SHP77 (cell line): ENCODE data around the gene ENAH.
"Not testable (repeated sequence)": the region's sequence is repeated elsewhere in the genome, so short reads cannot be mapped to it uniquely, and the experiment has no call there.

ENCODE experiments used
- DNase-seq, 2 experiments: peaks; one replicate each; lab custom pipeline; 2025; lab: John Stamatoyannopoulos, UW

ENAH gene

DNA sequence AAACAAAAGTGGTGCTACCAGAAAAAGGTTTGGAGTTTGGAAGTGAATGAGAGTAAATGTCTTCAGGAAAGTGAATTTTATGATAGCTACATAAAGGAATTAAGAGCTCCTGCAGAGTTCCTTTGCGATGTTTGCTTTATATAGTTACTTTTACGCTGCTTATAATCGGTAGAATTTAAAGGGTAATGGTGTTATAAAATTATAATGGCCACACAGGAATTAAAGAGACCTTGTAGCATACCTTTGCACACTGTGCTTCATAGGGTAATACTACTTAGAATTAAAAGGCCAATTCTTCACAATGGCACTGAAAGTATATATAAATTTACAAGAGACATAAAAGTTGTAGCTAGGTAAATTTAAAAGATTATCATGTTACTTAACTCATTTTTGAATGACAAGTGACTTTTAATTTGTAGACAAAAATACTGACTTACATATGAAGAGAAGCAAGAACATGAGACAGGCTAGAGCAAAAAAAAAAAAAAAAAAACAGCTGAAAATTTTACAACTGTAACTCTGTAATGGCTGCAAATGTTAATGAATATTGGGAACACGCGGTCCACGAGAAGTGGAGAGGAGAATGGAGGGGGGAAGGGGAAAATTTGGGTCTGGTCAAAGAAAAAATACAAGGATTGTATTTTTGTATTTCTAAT lies 159.2 kb downstream of the ENAH start:
- DNase-seq: no peak

DNA sequence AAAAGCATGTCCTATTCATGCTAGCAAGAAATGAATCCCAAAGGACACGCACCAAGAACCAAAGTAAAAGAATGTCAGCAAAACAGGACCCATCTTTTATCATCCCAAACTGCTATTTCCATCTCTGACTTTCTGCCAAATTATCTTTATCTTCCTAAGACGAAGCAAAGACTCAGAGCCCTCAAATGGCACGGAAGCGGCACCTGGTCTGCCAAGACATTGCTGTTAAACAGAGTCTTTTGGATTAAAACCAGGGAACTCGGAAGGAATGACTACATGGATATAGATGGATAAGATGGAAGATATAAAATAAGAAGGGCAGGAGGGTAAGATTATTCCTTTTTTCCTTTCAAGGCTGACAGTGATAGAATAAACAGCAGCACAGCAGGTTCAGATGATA lies 164.2 kb downstream of the ENAH start:
- DNase-seq: no peak

DNA sequence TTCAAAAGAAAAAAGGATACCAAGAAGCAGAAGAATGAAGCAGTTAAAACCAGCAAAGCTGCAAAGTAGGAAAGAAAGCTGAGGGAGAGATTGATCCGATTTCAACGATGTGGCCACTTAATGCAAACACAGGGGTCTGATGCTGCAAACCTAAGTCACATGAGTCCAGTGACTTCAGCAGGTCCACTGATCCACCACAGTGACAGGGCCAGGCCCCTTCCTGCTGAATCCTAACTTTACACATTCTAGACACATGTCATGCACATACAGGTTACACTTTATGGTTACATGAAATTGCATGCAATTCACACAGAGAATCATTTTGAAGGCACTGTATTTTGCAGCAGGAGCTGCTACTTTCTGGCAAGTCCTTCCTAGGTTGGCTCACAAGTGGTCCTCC lies 166.1 kb downstream of the ENAH start:
- no peak for DNase-seq

DNA sequence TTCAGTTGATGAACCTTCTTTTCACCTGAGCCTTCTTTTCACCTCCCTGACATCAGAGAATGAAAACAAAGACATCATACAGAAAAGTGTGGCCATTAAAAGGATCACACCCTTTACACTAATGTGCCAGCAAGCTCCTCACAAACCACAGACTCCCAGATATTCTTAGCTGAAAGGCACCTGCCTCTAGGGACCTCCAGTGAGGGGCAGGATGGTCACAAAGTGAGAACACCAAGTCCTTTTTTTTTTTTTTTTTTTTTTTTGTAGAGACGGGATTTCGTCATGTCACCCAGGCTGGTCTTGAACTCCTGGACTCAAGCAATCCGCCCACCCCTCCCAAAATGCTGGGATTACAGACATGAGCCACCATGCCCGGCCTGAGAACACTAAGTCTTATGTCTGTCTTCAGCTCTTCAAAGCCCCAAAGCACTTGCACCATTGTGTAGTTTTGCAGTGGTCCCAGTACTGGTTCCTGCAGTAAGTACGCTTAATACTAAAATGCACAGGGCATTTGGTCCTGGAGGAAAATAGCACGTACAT lies 166.9 kb downstream of the ENAH start:
- no peak for DNase-seq

DNA sequence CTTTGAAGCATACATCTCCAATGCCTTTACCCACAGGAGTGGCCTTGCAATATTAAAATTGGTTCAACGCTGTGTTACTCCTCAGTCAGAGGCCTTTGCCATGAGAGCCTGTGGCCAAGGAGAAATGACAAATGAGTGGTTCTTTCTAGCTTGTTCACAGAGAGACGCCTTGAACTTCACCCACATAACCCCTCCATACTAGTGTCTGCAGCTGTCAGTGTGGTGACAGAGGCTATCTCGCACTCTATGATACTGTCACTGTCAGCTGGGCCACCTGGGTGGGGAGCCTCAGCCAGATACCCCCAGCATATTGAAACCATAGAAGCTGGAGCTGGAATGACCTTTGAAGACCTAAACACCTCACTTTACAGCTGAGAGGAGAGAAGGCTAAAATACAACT lies 167.7 kb downstream of the ENAH start:
- DNase-seq: no peak

DNA sequence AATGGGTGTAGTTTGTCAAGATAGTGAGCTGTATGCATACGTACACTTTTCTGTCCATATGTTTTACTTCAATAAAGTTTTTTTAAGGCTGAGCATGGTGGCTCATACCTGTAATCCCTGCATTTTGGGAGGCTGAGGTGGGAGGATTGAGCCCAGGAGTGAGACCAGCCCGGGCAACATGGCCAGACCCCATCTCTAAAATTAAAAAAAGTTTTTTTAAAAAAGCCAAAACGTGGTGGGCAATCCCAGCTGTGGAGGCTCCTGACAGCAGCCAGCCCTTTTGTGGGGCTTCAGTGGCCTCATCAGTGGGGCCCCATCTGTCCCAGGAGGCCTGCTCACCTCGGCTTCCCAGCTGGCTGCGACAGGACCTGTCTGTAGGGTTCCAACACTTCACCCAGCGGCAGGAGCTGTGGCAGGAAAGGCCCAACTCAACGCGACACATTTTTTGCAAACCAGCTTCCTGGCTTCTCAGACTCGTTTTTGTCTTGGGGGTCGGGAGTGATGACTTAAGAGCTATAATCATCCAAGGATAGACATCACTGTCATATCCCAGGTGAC lies 168.2 kb downstream of the ENAH start:
- no peak for DNase-seq

DNA sequence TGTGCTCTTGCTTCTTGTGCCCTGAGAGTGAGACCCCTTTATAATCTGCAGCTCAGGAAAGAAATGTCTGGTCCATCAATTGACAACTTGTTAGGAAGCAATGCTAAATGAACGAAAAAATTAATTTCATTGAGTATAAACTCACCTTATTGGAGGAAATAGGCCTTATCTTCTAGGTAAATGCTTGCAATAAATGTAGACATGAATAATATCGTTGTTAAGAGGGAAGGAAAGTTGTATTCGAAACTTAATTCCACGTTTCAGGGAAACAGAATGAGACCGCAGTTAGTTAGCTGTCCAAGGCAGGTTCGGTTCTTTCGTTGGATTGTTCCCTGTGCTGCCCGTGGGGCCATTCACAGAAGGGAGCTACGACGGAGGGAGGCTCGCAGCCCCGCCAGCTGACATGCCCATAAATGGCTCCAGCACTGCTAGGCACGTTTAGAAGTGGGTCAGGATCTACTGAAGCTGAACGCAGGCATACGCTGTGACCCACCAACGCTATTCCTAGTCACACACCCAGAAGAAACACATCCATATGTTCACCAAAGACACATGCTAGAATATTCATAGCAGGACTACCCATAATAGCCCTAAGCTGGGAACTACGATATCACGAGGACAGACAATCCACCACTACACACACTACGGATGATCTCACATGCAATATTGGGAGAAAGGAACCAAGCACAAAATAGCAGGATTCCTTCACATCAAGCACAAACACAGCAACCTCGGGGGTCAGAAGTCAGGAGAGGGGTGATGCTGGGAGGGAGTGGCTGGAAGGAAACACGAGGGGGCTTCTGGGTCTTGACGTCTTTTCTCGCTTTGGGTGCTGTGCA lies 168.9 kb downstream of the ENAH start:
- DNase-seq: no peak

DNA sequence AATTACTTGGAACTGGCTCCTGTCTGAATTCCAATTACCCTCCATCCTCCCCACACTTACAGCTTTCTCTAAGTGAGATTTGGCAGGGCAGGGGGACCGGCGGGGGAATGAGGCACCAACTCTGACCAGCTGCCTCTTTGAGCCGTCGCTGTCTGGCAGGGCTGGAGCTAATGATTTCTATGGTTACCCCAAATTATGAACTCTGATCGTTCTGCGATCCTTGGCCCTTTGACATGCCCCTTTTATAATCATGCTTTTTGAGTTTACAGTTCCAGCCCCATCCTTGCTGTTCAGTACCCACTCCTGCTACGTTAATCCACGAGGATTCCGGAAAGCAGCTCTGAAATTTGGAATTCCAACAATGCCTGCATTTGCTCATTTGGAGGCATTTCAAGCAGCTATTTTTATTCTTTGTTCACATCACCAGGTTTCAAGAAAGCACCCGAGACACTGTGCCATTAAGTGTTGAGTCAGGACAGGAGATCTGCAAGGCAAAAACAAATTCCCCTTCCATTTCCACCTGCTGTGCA lies 170.4 kb downstream of the ENAH start:
- no peak for DNase-seq

DNA sequence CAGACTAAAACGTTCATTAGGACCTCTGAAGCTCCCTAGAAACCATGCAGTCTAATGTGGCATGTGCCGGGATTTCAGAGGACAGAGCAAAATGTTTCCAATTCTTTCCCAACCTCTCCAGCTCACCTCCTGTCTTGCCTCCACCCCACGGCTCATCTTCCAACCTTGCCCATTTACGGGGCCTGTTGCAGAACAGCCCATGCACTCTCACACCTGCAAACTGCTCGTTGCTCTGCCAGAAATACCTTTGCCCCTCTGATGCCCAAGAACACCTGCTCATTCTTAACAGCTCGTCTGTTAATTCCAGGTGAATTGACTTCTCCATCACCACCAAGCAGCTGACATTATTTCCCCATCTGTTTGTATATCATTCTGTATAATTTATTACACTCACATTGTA lies 171.2 kb downstream of the ENAH start:
- no peak for DNase-seq

DNA sequence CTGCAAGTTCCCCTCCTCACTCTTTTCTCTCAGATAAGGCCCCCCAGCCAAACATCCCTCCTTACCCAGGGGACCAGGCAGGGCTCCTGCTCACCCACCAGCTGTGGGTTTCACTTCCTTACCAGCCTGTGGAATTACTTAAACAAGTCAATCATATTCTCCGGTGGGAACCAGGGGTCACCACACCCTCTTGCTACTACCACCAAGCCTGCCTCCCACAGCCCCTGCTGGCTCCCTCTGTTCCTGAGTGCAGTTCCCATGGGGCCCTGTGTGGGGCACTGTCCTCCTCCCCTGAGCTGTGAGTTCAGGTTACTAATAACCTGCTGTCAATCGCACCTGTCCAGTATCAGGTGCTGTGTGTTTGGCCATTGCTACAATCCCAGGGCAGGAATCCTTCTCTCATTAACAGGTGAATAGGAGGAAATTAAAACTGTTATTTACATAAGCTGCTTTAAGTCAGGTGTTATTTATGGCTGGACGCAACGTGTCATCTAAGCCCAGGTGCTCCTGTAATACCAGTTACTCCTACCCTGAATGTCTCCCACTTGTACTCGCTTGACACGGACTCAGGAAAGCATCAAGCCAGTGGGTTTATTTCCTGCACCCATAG lies 172.0 kb downstream of the ENAH start:
- peak; percentile 26 to 43 for DNase-seq

DNA sequence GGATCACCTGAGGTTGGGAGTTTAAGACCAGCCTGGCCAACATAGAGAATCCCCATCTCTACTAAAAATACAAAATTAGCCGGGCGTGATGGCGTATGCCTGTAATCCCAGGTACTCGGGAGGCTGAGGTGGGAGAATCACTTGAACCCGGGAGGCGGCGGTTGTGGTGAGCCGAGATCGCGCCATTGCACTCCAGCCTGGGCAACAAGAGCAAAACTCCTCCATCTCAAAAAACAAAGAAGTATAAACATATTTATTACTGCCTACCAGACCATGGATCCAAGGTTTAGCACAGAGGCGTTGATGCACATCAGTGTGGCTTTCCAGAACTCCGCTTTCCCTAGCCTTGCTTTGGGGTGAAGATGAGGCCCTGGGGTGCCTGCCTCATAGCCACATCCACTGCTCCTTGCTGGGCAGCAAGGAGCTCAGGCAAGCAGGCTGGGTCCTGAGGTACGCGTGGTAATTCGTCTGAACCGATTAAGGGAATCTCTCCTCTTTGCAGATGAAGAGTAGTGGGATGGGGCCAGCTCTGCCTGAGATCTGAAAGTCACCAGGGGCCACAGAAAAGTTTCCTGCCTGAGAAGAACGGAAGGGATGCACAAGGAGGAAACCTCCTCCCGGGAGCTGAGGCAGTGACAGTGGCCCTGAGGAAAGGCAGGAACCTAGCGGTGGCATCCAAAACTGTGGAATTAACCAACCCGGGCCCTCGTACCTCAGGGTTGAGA lies 172.8 kb downstream of the ENAH start:
- DNase-seq: no peak

DNA sequence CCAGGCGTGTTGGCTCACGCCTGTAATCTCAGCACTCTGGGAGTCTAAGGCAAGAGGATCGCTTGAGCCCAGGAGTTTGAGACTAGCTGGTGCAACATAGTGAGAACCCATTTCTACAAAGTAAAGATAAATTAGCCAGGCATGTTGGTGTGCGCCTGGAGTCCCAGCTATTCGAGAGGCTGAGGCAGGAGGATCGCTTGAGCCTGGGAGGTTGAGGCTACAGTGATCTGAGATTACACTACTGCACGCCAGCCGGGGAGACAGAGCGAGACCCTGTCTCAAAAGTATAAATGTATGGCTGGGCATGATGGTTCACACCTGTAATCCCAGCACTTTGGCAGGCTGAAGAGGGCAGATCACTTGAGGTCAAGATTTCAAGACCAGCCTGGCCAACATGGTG lies 173.6 kb downstream of the ENAH start:
- DNase-seq: no peak

DNA sequence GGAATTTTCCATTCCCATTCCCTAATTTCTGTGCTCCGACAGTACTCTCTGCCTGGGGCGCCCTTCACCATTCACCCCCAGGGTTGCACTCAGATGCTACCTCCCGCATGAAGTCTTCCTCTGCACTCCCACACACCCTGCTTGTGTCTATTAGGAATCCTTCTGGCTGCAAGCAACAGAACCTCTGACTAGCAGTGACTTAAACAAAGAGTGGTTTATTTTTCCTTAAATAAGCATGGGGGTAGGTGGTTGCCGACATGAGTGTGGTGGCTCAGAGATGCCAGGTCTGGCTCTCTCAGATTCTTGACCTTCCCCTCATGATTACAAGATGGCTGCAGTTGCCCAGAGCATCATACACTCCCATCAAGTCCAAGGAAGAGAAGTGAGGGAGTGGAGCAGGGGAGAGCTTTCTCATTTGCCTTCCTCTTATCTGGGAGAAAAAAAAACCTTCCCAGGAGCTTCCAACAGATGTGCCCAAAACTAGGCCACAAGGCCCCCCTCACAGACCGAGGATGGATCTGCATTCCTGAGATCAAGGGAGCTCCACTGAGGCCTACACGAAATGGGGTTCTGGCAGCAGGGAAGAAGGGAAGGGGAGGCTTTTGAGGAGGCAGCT lies 175.5 kb downstream of the ENAH start:
- no peak for DNase-seq

DNA sequence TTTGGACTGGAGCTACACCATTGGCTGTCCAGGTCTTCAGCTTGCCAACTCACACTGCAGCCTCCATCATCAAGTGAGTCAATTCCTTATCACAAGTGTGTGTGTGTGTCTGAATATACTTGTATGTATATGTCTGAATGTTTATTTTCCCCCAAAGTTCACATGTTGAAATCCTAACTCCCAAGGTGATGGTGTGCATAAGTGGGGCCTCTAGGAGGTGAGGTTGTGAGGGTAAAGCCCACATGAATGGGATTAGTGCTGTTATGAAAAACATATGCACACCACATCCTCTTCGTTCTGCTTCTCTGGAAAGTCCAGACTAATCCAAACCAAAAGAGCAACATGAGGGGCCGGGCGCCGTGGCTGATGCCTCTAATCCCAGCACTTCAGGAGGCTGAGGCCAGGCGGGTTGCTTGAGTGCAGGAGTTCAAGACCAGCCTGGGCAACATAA lies 176.4 kb downstream of the ENAH start:
- no peak for DNase-seq

DNA sequence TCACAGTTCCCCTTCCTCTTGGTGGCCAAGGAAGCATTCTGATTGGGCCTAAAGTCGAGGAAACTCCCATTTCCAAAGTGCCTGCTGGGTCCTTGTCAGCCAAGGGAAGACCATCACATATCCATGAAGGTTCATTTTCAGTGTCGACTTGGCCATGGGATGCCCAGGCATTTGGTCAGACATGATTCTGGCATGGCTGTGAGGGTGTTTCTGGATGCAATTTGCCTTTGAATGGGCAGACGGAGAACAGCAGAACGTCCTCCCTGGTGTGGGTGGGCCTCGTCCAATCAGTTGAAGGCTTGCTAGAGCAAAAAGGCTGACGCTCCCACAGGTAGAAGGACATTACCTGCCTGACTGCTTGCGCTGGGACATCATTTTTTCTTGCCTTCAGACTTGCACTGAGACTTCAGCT lies 176.8 kb downstream of the ENAH start:
- DNase-seq: no peak

DNA sequence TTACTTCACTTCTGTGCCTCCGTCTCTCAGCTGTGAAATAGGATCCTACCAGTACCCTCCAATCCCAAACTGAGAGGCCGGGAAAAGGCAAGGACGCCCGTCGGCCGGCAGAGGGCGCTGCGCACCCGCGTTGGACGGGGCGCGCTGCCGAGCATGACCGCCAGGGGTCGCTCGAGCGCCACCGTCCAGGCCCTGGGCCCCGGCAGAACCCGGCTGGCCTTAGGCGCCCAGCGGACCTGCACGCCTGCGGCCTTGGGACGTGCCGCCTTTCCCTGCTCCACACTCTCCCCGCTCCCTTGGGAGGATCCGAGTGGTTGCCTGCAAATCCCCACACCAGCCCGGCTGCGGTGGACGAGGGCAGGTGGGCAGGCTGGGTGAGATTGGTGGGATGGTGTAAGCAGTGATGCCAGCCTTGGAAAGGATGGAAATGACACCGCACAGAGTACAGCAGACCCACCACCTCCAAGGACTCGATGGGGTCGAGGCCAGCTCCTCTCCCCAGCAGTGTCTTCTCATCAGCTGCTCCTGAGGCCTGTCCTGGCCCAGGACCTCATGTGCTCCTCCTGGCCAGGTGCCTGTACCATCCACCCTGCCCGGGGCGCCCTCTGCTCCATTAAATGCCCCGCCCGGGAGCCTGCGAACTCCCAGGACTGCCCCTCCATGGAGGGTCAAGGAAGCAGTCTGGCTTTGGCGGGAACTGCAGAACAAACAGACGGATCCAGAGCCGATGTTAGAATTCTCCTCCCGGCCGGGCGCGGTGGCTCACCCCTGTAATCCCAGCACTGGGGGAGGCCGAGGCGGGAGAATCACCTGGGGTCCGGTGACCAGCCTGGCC lies 177.7 kb downstream of the ENAH start:
- peak; percentile 43 to 53 for DNase-seq

DNA sequence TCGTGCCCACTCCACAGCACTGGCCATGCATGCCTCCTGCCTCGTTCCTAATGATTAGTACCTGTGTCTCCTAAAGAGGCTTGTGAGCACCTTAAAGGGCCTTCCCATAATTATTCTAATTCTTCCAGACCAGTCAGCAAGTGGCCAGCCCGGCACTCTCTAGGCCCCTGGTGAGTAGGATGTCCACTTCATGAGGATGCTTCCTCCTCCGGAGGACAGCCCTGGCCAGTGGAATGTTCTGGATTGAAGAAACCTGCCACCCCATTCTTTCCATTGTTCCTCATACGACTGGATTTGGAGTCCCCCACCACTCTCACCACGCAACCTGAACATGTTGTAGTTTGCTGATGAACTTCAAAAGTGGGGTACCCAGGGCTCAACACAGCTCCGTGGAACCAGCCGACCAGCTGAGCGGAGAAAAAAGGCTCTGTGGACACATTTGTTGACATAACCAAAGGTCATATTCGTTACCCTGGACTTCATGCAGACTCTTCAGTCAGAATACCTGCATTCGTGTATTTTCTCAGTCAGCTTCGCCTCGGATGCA lies 178.4 kb downstream of the ENAH start:
- DNase-seq: no peak

DNA sequence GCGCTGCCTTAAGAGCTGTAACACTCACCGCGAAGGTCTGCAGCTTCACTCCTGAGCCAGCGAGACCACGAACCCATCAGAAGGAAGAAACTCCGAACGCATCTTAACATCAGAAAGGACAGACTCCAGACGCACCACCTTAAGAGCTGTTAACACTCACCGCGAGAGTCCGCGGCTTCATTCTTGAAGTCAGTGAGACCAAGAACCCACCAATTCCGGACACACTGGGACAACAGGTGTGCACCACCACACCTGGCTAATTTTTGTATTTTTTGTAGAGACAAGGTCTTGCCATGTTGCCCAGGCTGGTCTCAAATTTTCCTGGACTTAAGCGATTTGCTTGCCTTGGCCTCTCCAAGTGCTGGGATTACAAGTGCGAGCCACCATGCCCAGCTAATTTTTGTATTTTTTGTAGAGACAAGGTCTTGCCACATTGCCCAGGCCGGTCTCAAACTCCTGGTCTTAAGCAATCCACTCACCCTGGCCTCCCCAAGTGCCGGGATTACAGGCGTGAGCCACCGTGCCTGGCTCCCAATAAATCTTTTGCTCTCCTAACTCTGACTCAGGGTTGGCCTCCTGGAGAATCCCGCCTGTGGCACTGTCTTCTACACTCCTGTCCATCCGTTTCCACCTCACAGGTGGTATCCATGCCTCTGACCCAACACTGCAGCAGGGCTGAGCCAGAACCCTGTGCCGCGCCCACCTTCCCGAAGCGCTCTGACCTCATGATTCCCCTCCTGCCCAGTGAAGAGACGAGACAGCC lies 179.1 kb downstream of the ENAH start:
- not testable (repeated sequence) for DNase-seq

DNA sequence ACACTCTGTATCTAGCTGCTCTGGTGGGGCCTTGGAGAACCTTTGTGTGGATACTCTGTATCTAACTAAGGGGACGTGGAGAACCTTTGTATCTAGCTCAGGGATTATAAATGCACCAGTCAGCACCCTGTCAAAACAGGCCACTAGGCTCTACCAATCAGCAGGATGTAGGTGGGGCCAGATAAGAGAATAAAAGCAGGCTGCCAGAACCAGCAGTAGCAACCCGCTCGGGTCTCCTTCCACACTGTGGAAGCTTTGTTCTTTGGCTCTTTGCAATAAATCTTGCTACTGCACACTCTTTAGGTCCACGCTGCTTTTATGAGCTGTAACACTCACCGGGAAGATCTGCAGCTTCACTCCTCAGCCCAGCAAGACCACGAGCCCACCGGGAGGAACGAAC lies 179.7 kb downstream of the ENAH start:
- peak in 1 of 2 experiments; percentile 21 for DNase-seq
